GM21360 (cell line): ENCODE measurements around the gene IFRD1.

Source experiments
- ATAC-seq: cut with Tn5 transposase; IDR thresholded peaks from one replicate; pipeline ENCODE4 v1.9.1; 2021; ENCODE audit warnings: mild to moderate bottlenecking, moderate library complexity; ENCODE audit not compliant: unreplicated experiment

IFRD1 gene

DNA sequence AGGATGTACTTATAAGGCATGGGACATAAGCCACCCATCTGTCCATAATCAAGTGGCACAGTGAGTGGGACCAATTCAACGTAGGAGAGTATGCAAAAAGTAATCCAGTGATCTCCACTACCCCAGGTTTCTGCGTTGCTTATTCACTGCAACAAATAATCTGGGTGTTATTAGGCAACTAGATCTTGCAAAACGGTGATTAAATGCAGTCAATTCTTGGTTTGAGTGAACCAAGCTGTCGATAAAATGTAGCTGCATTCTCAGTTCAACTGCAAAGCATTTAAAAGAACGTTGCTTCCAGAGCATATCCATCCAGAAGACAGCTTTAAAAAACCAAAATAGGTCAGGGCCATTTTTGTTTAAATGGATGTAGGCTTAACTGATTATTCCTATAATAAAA lies 35.5 kb downstream of the IFRD1 start:
- ATAC-seq = no peak

DNA sequence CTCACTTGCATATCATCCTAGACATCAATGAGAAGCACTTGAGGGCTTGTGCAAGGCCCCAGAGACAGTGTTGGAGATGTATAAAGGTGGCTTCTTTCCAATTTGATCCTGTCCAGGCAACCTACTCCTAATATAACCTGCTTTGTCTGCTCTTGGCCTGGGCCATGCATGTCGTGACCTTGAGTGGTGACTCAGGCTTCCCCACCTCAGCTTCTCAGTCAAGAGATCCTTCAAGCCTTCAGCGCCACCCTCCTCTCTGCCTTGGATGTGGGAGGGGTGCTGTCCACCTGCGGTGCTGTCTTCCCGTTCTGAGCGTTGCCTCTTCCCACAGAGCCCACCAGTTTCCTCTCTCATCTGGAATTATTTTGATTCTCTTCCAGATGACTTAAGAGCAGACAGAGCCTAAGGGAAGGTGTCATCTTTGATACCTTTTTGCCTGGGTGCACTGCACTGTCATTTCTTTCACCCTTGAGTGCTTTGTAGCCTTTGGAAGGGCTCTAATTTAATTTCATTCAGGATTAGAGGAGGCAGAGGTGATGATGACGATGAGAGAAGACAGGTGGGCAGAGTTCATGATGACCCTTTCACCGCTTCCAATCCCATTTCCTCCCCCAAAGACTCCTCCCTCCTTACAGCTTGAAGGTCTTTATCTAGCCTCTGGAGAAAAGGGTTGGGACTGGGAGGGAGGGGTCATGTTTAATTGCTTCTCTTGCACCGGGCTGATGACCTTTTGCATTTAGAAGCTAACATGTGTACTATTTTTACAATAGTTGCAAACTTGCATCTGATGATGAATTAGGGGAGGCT lies 37.4 kb downstream of the IFRD1 start:
- no peak for ATAC-seq

DNA sequence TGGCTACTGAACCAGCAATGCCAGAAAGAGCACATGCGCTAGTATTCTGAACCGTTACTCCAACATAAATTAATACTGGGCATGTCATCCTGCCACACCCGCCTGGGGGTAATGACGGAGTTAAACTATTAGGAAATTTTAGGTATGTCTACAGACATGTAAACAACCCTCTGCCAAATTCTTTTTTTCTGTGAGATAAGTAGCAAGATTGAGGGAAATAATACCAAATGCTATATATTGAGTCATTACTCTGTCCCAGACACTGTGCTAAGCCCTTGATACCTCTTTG lies 37.9 kb downstream of the IFRD1 start:
- no peak for ATAC-seq

DNA sequence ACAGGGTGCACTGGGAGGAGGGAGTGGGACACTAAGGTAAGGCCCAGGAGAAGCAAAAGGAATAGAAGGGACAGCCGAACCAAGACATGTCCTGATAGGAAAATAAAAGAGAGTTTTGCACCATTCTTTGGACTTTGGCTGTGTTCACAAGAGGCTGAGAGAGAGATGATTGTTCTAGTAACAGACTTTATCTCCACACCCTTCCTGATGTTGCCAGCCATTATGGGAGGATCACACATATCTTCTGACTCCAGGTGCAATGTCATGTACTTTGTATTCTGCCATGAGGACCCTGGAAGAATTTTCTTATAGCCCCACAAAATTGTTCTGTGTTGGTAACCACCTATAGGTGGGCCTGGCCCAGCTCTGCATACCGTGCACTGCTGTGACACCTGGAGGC lies 41.9 kb downstream of the IFRD1 start:
- ATAC-seq = no peak

DNA sequence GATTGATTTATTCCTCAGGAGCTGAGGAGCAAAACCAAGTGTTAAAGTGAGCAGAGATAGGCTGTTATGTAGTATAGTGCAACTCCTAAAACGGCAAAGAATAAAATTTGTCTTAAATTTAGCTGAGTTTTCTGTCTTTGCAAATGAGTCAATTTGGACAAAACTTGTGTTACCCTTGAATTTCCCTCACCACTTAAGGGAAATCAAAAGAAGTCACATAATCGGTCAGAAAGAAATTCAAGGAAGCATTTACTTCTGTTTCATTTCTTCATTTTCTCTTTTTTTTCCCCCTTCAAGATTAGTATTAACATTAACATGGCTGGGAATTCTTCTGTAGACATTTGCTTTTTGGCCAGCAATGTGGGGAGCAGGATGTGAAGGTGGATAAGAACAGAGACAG lies 44.4 kb downstream of the IFRD1 start:
- ATAC-seq = no peak

DNA sequence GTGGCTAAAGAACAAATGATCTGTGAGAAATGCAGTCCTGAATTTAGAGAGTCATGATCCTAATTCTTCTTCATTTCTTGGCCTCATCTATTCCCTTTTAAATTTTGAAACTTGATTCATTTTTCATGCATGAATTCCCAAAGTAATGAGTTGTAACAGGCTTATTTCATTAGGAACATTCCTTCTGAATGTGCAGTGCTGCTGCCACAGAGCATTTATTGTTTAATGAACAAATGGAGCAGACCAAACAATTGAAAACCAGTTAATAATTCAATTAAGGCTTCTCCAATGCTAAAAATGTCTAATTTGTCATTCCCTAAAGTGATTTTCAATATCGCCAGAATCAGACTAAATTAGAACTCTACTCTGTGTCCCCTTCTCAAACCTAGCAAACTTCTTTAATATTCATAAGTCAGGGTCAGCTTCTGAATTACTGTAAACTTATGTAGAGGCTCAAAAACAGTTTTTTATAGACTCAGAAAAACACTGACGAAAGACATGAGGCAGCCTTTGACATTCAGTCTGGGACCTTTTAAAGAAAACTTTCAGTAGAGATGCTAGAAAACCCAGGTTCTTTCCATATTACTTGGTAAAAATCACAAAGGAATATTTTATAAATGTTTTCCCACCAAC lies 45.0 kb downstream of the IFRD1 start:
- no peak for ATAC-seq

DNA sequence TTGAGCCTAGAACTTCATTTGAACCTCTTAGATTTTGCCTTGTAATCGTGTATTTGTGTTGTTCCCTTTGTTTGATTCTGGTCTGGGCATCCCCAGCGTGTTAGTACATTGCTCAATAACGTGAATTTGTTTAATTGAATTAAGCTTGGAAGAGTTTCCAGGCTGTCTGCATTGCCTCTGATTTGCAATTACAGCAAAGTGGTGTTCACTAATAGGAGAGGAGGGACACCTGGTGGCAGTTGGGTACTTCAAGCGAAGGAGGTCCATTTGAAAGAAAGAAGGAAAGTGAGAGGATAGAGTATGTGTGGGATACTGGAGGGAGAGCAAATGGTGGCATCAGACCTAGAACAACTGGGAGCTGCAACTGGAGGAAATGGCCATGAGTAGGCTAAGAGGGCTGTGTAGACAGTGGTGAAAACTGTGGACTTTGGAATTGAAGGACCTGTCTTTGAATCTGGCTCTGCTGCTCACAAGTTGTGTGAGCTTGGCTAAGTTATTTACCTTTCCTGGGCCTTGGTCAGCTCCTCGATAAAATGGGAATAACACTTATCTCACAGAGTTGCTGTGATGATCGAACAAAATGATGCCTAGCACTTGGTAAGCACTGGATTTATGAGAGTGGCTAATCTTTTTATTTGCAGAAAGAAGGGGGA lies 45.7 kb downstream of the IFRD1 start:
- peak; percentile 56 for ATAC-seq

DNA sequence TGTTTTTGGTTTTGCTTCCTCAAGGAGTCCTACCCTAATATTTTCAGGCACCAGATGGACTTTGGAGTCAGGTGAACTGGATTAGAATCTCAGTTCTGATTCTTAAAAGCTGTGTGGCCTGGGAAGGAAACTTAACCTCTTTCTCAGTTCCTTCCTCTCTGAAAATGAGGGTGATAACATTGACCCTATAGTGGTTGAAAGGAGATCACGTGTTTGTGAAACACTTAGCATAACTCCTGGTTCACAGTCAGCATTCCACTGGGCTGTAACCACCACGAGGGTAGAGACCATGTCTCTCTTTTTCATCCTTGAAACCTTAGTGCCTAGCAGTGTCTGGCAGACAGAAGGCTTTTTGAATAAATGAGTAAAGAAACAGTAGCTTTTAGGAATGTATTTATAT lies 47.2 kb downstream of the IFRD1 start:
- peak; percentile 77 for ATAC-seq

DNA sequence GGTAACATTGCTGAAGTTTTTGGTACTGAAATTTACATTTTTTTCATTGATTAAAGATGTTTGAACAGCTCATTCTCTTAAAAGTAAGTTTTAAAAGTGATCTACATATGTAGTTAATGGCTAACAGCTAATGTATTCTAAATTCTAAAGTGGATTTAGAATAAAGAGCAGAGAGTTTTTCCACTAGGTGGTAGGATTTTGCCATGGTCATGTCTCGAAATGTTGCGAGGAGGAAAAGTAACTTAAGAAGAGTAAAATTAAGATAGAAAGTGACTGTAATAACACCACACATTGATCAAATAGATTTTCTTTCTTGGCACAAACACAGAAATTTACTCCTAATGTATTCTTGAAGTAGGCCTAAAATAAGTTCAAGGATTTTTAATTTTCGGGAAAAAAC lies 50.4 kb downstream of the IFRD1 start:
- ATAC-seq = no peak

DNA sequence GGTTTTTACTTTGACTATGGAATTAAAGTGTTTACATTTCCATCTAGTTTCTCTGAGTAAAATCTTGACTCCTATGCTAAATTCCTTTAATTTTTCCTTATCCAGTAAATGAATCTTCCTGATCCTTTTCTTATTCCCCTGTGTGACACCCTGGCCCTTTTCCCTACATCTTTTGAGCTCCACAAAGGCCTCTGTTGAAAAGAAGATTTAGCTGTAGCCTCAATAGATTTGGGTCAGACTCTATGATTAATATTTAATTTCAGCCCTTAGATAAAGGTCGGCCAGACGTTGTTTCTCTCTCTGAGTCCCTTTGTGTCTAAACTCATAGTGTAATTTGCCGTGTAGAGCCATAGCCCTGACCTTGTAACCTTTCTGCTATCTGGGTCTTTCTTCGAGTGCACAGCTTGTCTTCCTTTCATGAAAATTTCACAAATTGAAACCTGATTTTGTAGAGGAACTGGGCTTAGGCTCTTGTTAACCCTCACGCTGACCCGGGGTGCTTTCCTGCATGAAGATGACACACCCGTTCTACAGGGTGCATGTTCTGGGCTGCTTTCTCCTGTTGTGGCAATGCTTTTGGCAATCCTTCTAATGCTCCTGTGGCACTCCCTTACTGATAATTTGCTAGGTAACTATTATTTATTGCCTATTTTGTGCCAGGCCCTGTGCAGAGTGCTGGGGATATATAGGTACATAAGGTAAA lies 51.7 kb downstream of the IFRD1 start:
- no peak for ATAC-seq

DNA sequence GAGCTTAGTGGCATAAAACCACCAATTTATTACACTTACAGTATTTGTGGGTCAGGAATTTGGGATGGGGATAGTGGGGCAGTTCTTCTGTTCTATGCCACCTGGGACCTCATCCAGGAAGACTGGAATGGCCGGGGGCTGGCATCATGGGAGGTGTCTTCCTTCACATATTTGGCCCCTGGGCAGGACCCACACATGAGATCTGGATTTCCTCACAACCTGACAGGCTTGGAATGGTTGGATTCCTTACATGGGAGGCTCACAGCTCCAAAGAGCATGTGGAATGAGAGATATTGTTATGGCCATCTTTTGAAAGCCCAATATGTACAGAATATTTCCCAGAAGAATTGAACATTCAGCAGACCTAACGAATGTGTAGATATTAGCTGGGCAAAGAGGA lies 52.4 kb downstream of the IFRD1 start:
- ATAC-seq = no peak

DNA sequence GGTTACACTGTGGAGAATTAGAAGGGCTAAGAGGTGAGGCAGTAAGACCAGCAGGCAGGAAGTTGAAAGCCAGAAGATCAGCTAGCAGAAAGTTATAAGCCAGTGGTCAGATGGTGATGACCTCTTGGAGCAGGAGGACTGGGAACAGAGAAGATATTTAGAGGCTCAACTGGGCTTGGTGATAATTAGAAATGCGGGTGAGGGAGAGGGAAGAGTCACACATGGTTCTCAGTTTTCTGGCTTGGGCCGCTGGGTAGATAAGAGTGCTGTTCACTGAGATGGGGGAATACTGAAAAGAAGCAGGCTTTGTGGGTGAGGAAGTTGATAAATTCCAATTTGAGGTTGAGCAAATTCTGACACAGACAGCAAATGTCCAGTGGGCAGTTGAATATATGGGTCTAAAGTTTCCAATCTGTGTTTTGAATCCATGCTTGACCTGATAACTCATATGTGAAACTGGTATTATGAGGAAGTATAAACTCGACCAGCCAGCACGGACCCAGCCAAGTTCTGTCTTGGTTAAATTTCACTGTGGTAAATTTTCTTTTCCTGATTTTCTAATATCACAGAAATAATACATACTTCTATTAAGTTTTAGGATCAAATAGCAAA lies 53.2 kb downstream of the IFRD1 start:
- no peak for ATAC-seq

DNA sequence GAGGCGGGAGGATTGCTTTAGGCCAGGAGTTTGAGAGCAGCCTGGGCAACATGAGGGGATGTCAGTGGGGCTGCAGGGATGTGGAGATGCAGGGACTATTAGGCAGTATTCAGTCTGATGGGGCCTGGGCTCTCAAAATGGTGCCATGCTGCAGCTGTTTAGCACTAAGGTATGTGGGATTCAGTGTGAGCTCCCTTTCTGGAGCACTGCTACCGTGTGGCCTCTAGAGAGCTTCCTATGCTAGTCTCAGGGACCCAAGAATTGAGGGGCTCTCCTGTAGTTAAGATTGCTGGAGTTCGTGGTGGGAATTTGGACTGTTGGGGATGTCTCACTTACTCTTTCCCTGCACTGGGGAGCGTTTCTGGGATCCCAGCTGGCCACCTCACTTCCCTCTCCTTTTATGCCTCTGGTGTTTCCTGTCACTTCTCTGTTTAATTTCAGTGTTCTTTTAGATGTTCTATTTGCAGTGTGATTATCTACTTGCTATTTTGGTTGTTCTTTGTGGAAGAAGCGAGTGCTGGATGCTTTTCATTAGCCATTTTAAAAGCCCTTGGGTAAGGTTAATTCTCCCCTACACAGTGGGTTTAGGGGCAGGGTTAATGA lies 53.9 kb downstream of the IFRD1 start:
- no peak for ATAC-seq

DNA sequence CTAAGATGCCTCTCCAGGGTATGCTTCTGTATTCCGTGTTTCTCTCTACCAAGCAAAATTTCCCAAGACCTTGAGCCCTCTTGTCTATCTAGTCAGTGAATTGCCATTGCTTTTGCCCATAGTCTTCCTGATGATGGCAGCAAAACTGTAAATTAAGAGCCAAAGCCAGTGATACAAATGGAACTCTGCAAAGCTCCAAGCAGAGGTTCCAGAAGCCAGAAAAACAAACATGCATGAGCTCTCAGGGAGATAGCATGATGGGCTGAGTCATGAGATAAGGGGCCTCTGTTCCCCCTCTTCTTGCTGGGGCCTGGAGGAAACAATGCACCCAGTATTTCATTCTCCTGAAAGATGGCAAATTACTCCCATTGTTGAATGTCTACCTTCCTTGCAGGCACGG lies 55.2 kb downstream of the IFRD1 start:
- ATAC-seq = no peak

DNA sequence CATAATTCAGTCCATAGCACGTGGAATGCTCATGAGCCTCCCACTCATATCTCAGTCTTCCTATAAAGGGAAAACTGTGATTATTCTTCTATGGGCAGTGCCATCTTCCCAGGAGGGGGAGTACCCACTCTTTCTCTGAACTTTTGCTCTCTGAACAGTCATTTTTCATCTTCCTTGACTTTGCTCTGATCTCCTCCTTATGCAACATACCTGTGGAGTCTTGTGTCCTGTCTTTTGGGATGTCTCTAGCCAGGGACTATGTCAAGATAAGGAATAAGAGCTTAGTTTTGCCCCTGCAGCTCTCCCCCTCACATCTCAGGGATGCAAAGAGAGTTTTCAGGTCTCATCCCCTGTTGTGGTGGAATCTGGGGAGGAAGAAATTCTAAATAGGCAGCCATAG lies 58.1 kb downstream of the IFRD1 start:
- ATAC-seq = no peak

DNA sequence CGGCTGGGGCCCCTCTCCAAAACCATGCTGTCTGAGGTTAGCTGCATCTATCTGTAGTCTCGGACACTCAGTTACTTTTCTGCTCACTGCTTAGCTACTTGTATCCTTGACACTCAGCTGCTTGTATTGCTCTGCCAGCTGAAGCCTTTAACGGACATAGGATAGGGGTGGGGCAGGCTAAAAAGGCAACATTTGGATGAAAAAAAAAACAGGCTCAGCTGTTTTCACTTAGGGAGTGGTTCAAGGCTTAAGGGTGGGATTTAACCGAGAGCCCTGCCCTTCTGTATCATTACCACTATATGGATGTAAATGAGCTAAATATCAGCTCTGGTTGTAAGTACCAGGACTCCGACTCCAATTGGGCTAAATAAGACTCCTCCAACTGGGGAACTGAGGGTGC lies 59.1 kb downstream of the IFRD1 start:
- no peak for ATAC-seq

DNA sequence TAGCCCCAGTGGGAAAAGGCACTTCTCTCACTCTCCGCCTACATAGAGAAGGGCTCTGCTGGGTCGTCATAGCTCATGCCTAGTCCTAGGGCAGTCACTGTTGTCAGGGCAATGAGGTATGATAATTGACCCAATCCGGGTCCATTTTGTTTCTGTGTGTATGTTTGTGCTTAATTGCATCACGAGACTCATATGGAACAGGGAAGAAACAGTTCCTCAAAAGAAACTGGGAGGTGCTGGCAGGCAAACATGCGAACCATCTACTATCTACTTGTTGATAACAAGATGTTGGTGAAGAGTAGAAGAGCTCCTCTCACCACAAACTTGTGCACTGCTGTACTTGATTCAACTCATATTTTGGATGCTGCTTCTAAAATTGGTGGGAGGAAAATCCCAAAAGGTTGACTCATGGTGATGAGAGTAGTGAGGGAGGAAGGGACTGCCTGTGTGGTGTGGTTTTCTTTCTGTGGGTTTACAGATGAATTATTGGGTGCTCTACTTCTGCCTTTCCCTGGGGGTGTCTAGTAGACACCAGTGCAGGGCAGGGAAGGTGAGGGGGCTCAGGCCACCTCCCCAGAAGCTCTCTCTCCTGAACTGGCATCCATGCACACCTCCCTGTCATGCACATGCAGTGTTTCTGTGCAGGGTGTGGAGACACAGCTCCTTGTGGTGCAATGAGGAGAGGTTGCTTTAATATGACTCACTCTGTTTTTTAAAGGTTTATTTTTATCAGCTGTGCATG lies 59.9 kb downstream of the IFRD1 start:
- ATAC-seq = peak; percentile 61

DNA sequence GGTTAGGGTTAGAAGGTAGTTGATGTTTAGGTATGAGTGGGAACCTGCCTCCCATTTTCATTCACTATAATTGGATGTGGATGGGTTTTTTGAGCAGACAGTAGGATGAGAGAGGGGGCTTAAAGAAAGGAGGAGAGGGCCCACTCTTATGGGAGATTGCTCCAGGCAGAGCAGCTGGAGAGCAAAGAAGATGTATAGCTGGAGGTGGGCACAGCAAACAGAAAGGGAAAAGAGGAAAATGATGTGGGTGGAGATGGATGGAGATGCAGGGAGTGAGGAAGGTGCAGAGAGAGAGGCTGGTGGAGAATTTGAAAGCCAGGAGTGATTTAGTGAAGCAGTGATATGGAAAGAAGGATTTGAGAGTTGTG lies 60.5 kb downstream of the IFRD1 start:
- no peak for ATAC-seq

DNA sequence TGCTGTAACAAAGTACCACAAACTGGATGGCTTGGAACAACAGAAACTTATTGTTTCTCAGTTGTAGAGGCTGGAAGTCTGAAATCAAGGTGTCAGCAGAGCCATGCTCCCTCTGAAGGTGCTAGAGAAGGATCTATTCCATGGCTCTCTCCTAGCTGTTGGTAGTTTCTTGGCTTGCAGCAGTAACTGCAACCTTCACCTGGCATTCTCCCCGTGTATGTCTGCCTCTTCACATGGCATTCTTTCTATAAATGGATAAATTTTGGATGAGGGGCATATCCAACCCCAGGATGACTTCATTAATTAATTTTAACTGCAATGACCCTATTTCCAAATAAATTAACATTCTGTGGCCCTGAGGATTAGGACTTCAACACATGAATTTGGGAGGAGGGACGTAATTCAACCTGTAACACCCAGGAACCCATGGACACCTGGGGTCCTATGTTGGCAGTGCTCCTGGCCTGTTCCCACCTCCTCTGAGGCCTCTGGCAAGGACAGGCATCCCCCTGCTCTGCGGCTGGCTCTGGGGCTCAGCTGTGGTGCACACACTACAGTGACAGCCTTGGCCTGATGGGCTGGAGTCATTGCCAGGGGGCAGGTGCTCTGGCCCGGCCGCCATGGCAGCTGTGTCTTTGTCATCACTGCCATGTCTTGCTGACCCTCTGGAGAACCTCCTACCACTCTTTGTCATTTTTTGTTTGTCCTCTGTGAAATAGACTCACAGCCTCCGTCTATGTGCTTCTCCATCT lies 61.4 kb downstream of the IFRD1 start:
- ATAC-seq = no peak
